ENCODE results near the gene SCAMP2.

GRCh38 chr15:74864296-74864695 lies 8.9 kb downstream of the SCAMP2 start:
- TF ChIP-seq HNF1B (CRISPR knock-in tag; IDR thresholded peaks at IDR 0.05) (no peak), KDM1A (CRISPR knock-in tag; IDR thresholded peaks at IDR 0.05) (no peak), MYC (CRISPR knock-in tag; IDR thresholded peaks at IDR 0.05; ENCODE audit: borderline replicate concordance) (no peak), ZBTB43 (CRISPR knock-in tag; conservative IDR thresholded peaks at IDR 0.05) (no peak), HMGXB4 (CRISPR knock-in tag; IDR thresholded peaks at IDR 0.05; ENCODE audit: borderline replicate concordance in 1 of 2, low read depth in 1 of 2) (no peak), ZNF567 (CRISPR knock-in tag; IDR thresholded peaks at IDR 0.05; ENCODE audit: borderline replicate concordance) (no peak), FOXM1 (CRISPR knock-in tag; IDR thresholded peaks at IDR 0.05) (no peak), ZNF552 (CRISPR knock-in tag; IDR thresholded peaks at IDR 0.05; ENCODE audit: borderline replicate concordance) (no peak), ZNF576 (CRISPR knock-in tag; IDR thresholded peaks at IDR 0.05) (no peak)

All from HepG2 (cell line).